PFSK-1 (cell line): ENCODE results near the gene LENG8.

Source experiments
- FOXP2 ChIP-seq: optimal IDR thresholded peaks from 2 replicates; pipeline ENCODE3; 2011; ENCODE audit warnings: borderline replicate concordance, control low read depth, inconsistent platforms; ENCODE audit not compliant: insufficient read depth; ENCODE audit errors: extremely low read length, extremely low read depth
- POLR2AphosphoS5 ChIP-seq: IDR thresholded peaks from 2 replicates; pipeline ENCODE4 v1.6.1; 2012; ENCODE audit warnings: low read depth, mild to moderate bottlenecking, control low read depth, low read length, moderate library complexity
- REST ChIP-seq, 2 experiments: IDR thresholded peaks; 2 replicates each; pipeline versions ENCODE4 v1.6.1 to v1.8.0; 2011 to 2012; ENCODE audit warnings: low read depth in 2 of 2, low read length in 2 of 2, control low read depth in 1 of 2, inconsistent platforms in 1 of 2, mild to moderate bottlenecking in 1 of 2, moderate library complexity in 1 of 2; ENCODE audit not compliant: insufficient read depth in 1 of 2
- SIN3A ChIP-seq: IDR thresholded peaks from 2 replicates; pipeline ENCODE4 v1.6.1; 2012; ENCODE audit warnings: mild to moderate bottlenecking, low read length, moderate library complexity, borderline replicate concordance; ENCODE audit not compliant: insufficient read depth
- TAF1 ChIP-seq: IDR thresholded peaks from 2 replicates; pipeline ENCODE4 v1.6.1; 2012; ENCODE audit warnings: low read length, control low read depth, borderline replicate concordance; ENCODE audit not compliant: insufficient read depth

The LENG8 gene

GRCh38 chr19:54434112-54434872 lies 14.7 kb upstream of the LENG8 start:
- TF ChIP-seq SIN3A (no peak), REST (IDR thresholded peaks at IDR 0.05; ENCODE audit: insufficient read depth in 1 of 2, low read depth in 2 of 2, low read length in 2 of 2) (no peak), POLR2AphosphoS5 (no peak), FOXP2 (no peak), TAF1 (no peak)

- TF ChIP-seq REST (IDR thresholded peaks at IDR 0.05; ENCODE audit: insufficient read depth in 1 of 2, low read depth in 2 of 2, low read length in 2 of 2) (no peak), FOXP2 (no peak), POLR2AphosphoS5 (no peak), SIN3A (no peak), TAF1 (no peak)
Observed at GRCh38 chr19:54434873-54435214, 14.2 kb upstream of the LENG8 start.

GRCh38 chr19:54435551-54436016 lies 13.4 kb upstream of the LENG8 start:
- TF ChIP-seq POLR2AphosphoS5 (no peak), TAF1 (no peak), FOXP2 (no peak), REST (IDR thresholded peaks at IDR 0.05; ENCODE audit: insufficient read depth in 1 of 2, low read depth in 2 of 2, low read length in 2 of 2) (no peak), SIN3A (no peak)

GRCh38 chr19:54436031-54436523 lies 12.9 kb upstream of the LENG8 start:
- TF ChIP-seq POLR2AphosphoS5, result no peak
- no peak for TF ChIP-seq REST (IDR thresholded peaks at IDR 0.05; ENCODE audit: insufficient read depth in 1 of 2, low read depth in 2 of 2, low read length in 2 of 2)

- no peak for TF ChIP-seq SIN3A
- no peak for TF ChIP-seq TAF1
- no peak for TF ChIP-seq POLR2AphosphoS5
- TF ChIP-seq REST (IDR thresholded peaks at IDR 0.05; ENCODE audit: insufficient read depth in 1 of 2, low read depth in 2 of 2, low read length in 2 of 2), result no peak
- no peak for TF ChIP-seq FOXP2
Observed at GRCh38 chr19:54436628-54437252, 12.3 kb upstream of the LENG8 start.
